Adrenal gland (tissue), 12 donors: ENCODE measurements around the gene STK17B. TPM values are rescaled to one million over a fixed set of nuclear protein-coding genes. Genes with fewer than 3 reads are reported as not detected.

ENCODE experiments used
- DNase-seq, 7 donors: peaks; one replicate each; pipeline ENCODE4 v3.0.0-alpha.2; 2019 to 2020
- H3K27ac ChIP-seq, 5 donors: fragments of 200-600 bp; sonication (generic) in 4 of 5; 1 replicate in 3 of 5; 2 replicates in 2 of 5; pipeline versions ENCODE4 v1.5.1 to v1.8.0; 2016 to 2020; ENCODE audit warnings: mild to moderate bottlenecking in 1 of 5
- H3K27me3 ChIP-seq: fragments of 200-600 bp; 2 replicates; pipeline ENCODE4 v1.8.0; 2021
- H3K36me3 ChIP-seq, 2 donors: fragments of 200-600 bp; replicated peaks in 1 of 2; 1 replicate in 1 of 2; 2 replicates in 1 of 2; pipeline versions ENCODE4 v1.5.1 to v1.8.0; 2018 to 2022
- H3K4me1 ChIP-seq, 2 donors: fragments of 200-600 bp; replicated peaks in 1 of 2; 1 replicate in 1 of 2; 2 replicates in 1 of 2; pipeline versions ENCODE4 v1.5.1 to v1.8.0; 2018 to 2021
- H3K4me3 ChIP-seq, 4 donors: fragments of 200-600 bp; sonication (generic) in 3 of 4; one replicate each; pipeline ENCODE4 v1.5.1; 2016 to 2018
- H3K9me3 ChIP-seq, 3 donors: fragments of 200-600 bp; sonication (generic) in 1 of 3; replicated peaks in 1 of 3; 1 replicate in 2 of 3; 2 replicates in 1 of 3; pipeline versions ENCODE4 v1.5.1 to v1.8.0; 2016 to 2021
- CTCF ChIP-seq, 6 experiments: fragments of 450-650 bp in 4 of 6; fragments of 200-600 bp in 2 of 6; sonication (generic) in 1 of 6; IDR thresholded peaks; 1 replicate in 5 of 6; 2 replicates in 1 of 6; pipeline versions ENCODE4 v1.5.1 to v1.8.0; 2016 to 2021; ENCODE audit warnings: antibody characterized with exemption in 6 of 6, mild to moderate bottlenecking in 2 of 6, moderate library complexity in 1 of 6
- POLR2A ChIP-seq, 2 donors: fragments of 450-650 bp; IDR thresholded peaks; one replicate each; pipeline ENCODE4 v1.6.1; 2017; ENCODE audit warnings: antibody characterized with exemption in 2 of 2, mild to moderate bottlenecking in 2 of 2, moderate library complexity in 1 of 2
- WGBS, 4 donors: extraction: QIAGEN DNeasy Blood & Tissue Kit in 2 of 4; methylation state at CpG; one replicate each; pipeline versions ENCODE4 v1.1.5 to v1.1.7; 2013 to 2017; 5-methylcytosine and 5-hydroxymethylcytosine counted together
- intact Hi-C, 2 donors: fragments of 100-400 bp; cut with DNase I; formaldehyde crosslinking; loops; one replicate each; pipeline versions ENCODE4 v1.14.1 to v1.15.0; 2022 to 2023
- polyA plus RNA-seq, 3 donors: library from polyadenylated mRNA; stranded (reverse); fragments of 200-250 nt in 2 of 3; fragments of 350-450 nt in 1 of 3; fragmentation: Illumina TruSeq in 1 of 3; extraction: RNeasy Lipid Tissue Mini Kit (QIAGEN cat#74804) in 1 of 3; gene quantifications; one replicate each; pipeline ENCODE4 v1.2.3, GENCODE V29; 2013 to 2014
- total RNA-seq, 9 donors: library from RNA; depleted of rRNA in 4 of 9; stranded (reverse); fragments of >200 nt in 4 of 9; fragments of 120-200 nt in 1 of 9; fragmentation: NEBNext Ultra II Directional in 1 of 9; extraction: Animal tissue kit (Norgen Biotek cat#: 25700) in 1 of 9; gene quantifications; one replicate each; pipeline versions ENCODE4 v1.1.0 to v1.2.4, GENCODE V29; 2013 to 2023
- donor health status: healthy with polysubstance abuse.
- donor health status: Bipolar disorder and iron deficiency.
- donor health status: DM: yes; HTN: yes; CAD: no.
- donor health status: DM: no; HTN: no; CAD: no.
- donor health status: DM: no; HTN: no; CAD: no.
- donor health status: DM: yes; HTN: yes; CAD: no.

STK17B gene
- total and polyA plus RNA-seq, 12 donors: 3.6 to 35.0 (median 15.5) TPM

- 91 to 96% (median 94%) methylated on average over 7 of the region's 7 CpGs for WGBS, 4 donors
Measured at GRCh38 chr2:196136151-196136550, 35.2 kb downstream of the STK17B start.

GRCh38 chr2:196131949-196132925 lies 39.1 kb downstream of the STK17B start:
- Histone ChIP-seq H3K36me3 (peaks cover 0 to 6% of the 10 kb centered on the region in 2 donors), H3K27me3 (no peaks in the 10 kb centered on the region), H3K27ac (no peak overlapping the region), H3K4me1 (no peaks in the 10 kb centered on the region), H3K9me3 (peaks cover 0 to 38% (median 0%) of the 10 kb centered on the region in 3 donors), H3K4me3 (no peak overlapping the region)
- no peak for DNase-seq
- intact Hi-C loops: no loop called here
- TF ChIP-seq CTCF (IDR thresholded peaks at IDR 0.05): no peak
- no peak for TF ChIP-seq POLR2A (IDR thresholded peaks at IDR 0.05)
- 81 to 87% (median 84%) methylated on average over 5 of the region's 5 CpGs for WGBS, 4 donors

More at GRCh38 chr2:196136151-196136550, 35.2 kb downstream of the STK17B start:
- TF ChIP-seq CTCF (IDR thresholded peaks at IDR 0.05) (no peak), POLR2A (IDR thresholded peaks at IDR 0.05) (no peak)
- H3K9me3 ChIP-seq: peaks cover 0 to 16% (median 0%) of the 10 kb centered on the region in 3 donors
- no peaks in the 10 kb centered on the region for H3K4me1 ChIP-seq
- peaks cover 0 to 27% of the 10 kb centered on the region in 2 donors for H3K36me3 ChIP-seq
- no peak overlapping the region for H3K27ac ChIP-seq
- no peak for DNase-seq
- H3K4me3 ChIP-seq: no peak overlapping the region
- intact Hi-C loops: no loop called here
- no peaks in the 10 kb centered on the region for H3K27me3 ChIP-seq

GRCh38 chr2:196131384-196131937 lies 39.9 kb downstream of the STK17B start:
- TF ChIP-seq POLR2A (IDR thresholded peaks at IDR 0.05) (no peak), CTCF (IDR thresholded peaks at IDR 0.05) (peak in 5 of 6 experiments; percentile 20 to 43 (median 39))
- 69 to 78% (median 75%) methylated on average over 7 of the region's 7 CpGs for WGBS, 4 donors
- DNase-seq: peak; percentile 15 to 66 (median 24)
- Histone ChIP-seq H3K27me3 (no peaks in the 10 kb centered on the region), H3K36me3 (no peaks in the 10 kb centered on the region), H3K4me3 (no peak overlapping the region), H3K27ac (no peak overlapping the region), H3K9me3 (peaks cover 0 to 38% (median 0%) of the 10 kb centered on the region in 3 donors), H3K4me1 (no peaks in the 10 kb centered on the region)
- intact Hi-C loops: no loop called here

- intact Hi-C loops: no loop called here
- peaks cover 0 to 38% (median 0%) of the 10 kb centered on the region in 3 donors for H3K9me3 ChIP-seq
- no peak overlapping the region for H3K4me3 ChIP-seq
- no peaks in the 10 kb centered on the region for H3K36me3 ChIP-seq
- no peaks in the 10 kb centered on the region for H3K4me1 ChIP-seq
- TF ChIP-seq POLR2A (IDR thresholded peaks at IDR 0.05) (no peak), CTCF (IDR thresholded peaks at IDR 0.05) (no peak)
- DNase-seq: no peak
- no peak overlapping the region for H3K27ac ChIP-seq
- WGBS, 4 donors: 94 to 96% (median 95%) methylated on average over 5 to 7 of the region's 7 CpGs
- H3K27me3 ChIP-seq: no peaks in the 10 kb centered on the region
Measured at GRCh38 chr2:196130039-196130825, 41.1 kb downstream of the STK17B start.
